GM21723 (cell line): ENCODE results near the gene SORL1-AS1.

ENCODE experiments used
- ATAC-seq: cut with Tn5 transposase; IDR thresholded peaks from one replicate; pipeline ENCODE4 v1.9.1; 2021; ENCODE audit warnings: mild to moderate bottlenecking, moderate library complexity; ENCODE audit not compliant: unreplicated experiment

SORL1-AS1 gene

DNA sequence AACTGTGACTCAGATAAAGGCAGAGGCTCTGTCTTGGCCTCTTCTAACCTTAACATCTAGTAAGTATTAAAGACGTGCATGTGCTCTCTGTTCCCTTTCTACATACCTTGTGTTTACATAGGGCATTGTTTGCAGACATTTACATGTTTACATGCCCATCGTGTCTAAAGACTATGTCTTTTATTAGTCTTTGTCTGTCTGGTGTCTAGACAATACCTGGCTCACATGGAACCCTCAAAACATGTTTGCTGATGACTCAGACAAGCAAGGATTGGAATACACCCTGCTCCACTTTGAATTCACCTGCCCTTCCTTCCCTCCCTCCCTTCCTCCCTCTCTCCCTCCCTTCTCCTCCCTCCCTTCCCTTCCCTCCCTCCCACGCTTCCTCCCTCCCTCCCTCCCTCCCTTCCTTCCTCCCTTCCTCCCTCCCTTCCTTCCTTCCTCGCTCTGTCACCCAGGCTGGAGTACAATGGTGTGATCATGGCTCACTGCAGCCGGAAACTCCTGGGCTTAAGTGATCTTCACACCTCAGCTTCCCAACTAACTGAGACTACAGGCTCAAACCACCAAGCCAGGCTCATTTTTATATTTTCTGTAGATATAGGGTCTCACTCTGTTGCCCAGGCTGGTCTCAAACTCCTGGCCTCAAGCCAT is 23.7 kb upstream of the SORL1-AS1 start:
- no peak for ATAC-seq

GRCh38 chr11:121474680-121475079 is 21.9 kb upstream of the SORL1-AS1 start:
- ATAC-seq = no peak

GRCh38 chr11:121473064-121473777 is 20.5 kb upstream of the SORL1-AS1 start:
- ATAC-seq = no peak

GRCh38 chr11:121472312-121472711 is 19.5 kb upstream of the SORL1-AS1 start:
- no peak for ATAC-seq

GRCh38 chr11:121471167-121471566 is 18.4 kb upstream of the SORL1-AS1 start:
- ATAC-seq = no peak

DNA sequence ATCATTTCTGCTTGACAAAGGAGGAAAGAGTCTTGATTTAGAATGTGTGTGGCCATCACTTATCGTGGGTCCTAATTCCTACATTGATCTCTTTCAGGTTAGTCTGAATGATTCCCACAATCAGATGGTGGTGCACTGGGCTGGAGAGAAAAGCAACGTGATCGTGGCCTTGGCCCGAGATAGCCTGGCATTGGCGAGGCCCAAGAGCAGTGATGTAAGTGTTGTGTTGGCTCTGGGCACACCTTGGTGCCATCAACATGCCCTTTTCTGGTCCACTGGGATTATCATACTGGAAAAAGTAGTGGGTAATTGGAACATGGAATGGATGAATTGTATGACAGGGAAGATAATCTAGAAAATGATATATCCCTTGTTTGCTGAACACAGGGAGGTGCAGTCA is 17.1 kb upstream of the SORL1-AS1 start:
- ATAC-seq = no peak

DNA sequence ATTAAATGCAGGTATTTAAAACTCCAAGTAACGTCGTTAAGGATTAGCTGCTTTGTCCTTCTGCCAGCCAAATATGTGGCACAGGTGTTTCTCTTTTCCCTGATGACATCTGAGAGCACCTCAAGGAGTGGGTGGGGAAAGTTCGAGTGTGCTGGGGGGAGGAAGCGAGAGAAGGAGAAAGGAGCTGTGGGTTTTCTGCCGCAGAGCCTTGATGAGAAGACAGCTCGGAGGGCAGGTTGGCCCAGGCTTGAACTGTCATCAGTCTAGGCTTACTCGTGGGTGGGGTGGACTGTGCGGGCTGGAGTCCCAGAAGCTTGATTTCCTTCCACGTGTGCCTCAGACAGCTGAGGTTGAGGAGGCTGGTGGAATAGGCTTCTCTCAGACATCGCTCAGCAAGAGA is 15.2 kb upstream of the SORL1-AS1 start:
- peak; percentile 58 for ATAC-seq

- ATAC-seq = no peak
These were observed 14.7 kb upstream of the SORL1-AS1 start for GRCh38 chr11:121467471-121467870.

- ATAC-seq = no peak
These were observed 13.5 kb upstream of the SORL1-AS1 start for GRCh38 chr11:121466063-121466794.

DNA sequence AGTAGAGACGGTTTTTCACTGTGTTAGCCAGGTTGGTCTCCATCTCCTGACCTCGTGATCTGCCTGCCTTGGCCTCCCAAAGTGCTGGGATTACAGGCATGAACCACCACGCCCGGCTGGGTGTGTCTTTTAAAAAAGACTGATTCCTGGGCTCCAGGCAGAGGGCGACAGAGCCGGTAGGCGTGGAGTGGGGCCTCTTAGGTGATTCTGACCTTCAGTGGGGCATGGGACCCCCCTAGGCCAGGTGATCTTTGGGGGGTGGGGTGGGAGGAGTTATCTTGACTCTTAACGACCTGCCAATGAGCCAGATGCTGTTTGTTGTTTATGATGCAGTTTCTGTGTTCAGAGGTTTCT is 12.9 kb upstream of the SORL1-AS1 start:
- ATAC-seq = no peak

- peak; percentile 41 for ATAC-seq
These were observed 11.7 kb upstream of the SORL1-AS1 start for GRCh38 chr11:121464352-121464946.

GRCh38 chr11:121463689-121464335 is 11.0 kb upstream of the SORL1-AS1 start:
- ATAC-seq = no peak

GRCh38 chr11:121461843-121462242 is 9.1 kb upstream of the SORL1-AS1 start:
- no peak for ATAC-seq

DNA sequence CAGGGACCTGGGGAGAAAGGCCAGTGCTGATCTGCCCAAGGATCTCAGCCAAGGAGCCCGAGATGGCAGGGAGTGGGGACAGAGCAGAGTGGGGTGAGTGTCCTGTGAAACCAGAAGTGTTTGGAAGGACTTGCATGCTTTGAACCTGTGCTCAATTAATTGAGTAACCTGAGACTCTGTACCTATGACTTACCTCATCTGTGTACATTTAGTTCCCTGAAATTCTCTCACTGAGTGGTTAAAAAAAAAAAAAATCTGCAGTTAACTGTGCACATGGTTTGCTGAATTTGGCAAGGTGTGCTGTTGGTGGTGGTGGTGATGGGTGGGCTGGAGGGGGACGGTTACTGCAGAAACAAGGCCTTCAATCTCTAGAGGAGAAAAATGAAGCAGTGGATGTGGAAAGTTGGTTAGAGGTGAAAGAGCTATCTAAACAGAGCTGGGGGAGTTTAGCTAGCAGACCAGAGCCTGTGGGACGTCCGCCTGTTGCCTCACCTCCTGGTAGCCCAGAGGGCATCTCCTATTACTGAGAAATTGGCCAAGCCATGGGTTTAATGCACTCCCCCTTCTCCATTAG is 8.3 kb upstream of the SORL1-AS1 start:
- ATAC-seq = no peak

DNA sequence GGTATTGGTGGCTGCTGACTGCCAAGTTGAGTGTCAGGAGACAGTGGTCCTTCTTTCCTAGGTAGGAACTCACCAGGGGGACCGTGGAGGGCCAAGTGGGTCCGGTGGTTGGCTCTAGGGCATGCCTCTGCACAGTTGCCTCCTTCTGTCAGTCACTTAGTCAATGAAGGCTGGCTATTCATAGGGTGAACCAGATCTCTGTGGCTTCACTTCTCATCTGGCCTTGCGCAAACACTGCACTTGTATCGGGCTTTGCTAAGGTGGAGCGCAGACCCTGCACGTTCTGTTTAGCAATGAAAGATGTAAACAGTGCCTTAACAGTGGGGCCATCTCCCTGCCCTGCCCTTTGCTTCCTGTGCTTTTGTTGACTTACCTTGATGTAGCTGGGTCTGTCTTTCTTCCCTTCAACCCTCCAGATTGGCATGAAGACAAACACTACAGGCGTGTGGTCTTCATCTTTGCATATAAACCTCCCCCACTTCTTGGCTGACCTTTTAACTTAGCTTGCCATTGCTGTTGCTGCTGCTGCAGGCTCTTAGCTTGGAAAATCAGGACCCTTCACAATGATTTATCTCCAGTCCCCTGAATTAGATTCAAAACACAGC is 6.7 kb upstream of the SORL1-AS1 start:
- ATAC-seq = no peak

DNA sequence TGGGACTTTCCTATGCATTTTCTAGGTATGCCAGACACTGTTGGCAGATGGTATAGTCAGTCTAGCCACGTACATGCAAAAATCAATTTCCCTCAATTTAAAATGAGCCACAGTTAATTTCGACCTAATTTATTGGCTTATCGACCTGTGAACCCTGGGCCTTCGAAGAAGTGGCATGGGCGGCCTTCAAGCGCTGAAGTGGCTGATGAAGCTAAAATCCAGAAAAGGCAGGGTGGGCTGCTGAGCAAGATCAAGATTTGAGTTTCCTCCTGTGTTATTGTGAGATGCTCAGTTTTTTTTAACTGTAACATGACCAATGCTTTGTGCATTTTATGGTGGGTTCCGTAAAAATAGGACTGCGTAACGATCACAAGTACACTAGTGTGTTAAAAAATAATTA is 5.8 kb upstream of the SORL1-AS1 start:
- no peak for ATAC-seq

DNA sequence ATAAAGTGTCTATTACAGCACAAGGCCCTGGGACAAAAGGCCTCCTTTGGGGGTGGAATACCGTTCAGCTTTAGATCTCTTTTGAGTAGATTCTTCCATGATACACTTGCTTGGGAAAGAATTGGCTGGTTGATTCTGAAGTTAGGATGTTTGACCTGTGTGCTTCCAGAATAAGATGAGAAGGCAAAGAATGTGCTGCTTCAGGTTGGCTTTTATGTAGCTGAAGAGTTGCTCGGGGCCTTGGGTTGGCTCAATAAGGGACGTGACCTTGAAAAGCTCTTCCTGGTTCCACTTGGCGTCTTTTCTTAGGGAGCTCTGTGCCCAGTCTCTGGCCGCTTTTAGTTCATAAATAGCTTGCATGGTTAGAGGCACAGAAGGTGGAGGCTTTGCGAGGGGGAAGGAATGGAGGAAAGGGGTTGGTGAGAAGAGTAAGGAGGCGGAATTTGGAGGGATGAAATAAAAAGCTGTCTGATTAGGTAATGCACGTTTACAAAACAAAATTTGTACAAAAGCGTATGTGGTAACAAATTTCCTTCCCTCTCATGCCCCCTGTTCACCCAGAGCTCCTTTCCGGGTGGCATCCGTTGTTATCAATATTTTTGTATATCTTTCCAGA is 4.2 kb upstream of the SORL1-AS1 start:
- ATAC-seq = no peak

DNA sequence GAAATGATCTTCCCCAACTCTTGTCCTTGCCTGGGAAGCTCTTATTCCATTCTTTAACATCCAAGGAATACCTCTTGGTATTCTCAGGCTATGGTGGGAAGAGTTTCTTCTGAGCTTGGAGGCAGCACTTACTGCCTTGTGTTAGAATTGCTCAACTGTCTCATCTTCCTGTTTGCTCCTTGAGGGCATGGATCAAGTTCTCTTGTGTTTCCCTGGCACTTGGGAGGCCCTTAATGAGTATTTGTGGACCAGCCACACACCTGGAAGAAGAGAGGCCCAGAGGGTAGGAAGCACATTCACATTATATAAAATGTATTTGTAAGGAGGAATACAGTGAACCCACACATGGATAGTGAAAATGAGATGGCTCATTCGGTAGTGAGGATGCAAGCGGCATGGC is 3.4 kb upstream of the SORL1-AS1 start:
- no peak for ATAC-seq

GRCh38 chr11:121455115-121455514 is 2.3 kb upstream of the SORL1-AS1 start:
- no peak for ATAC-seq
